GM12875 (cell line): ENCODE results near the gene AKT3.

Source experiments
- H3K4me3 ChIP-seq: one replicate; pipeline ENCODE4 v1.5.1; 2011; ENCODE audit warnings: low read depth, low read length, control low read depth
- TF ChIP-seq, protein P1 (sequence below): IDR thresholded peaks from 2 replicates; pipeline ENCODE4 v1.5.1; 2011; ENCODE audit warnings: low read depth, mild to moderate bottlenecking, control low read depth, inconsistent platforms, low read length, moderate library complexity, borderline replicate concordance; ENCODE audit not compliant: insufficient read depth

The AKT3 gene

GRCh38 chr1:243496187-243496646 is 353.8 kb downstream of the AKT3 start:
- no peak overlapping the region for H3K4me3 ChIP-seq
- TF ChIP-seq, protein P1, sequence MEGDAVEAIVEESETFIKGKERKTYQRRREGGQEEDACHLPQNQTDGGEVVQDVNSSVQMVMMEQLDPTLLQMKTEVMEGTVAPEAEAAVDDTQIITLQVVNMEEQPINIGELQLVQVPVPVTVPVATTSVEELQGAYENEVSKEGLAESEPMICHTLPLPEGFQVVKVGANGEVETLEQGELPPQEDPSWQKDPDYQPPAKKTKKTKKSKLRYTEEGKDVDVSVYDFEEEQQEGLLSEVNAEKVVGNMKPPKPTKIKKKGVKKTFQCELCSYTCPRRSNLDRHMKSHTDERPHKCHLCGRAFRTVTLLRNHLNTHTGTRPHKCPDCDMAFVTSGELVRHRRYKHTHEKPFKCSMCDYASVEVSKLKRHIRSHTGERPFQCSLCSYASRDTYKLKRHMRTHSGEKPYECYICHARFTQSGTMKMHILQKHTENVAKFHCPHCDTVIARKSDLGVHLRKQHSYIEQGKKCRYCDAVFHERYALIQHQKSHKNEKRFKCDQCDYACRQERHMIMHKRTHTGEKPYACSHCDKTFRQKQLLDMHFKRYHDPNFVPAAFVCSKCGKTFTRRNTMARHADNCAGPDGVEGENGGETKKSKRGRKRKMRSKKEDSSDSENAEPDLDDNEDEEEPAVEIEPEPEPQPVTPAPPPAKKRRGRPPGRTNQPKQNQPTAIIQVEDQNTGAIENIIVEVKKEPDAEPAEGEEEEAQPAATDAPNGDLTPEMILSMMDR = no peak

- TF ChIP-seq, protein P1 = no peak
- H3K4me3 ChIP-seq = no peak overlapping the region
Measured at GRCh38 chr1:243495442-243496186, 354.4 kb downstream of the AKT3 start.

GRCh38 chr1:243494741-243495431 is 355.2 kb downstream of the AKT3 start:
- H3K4me3 ChIP-seq = no peak overlapping the region
- TF ChIP-seq, protein P1 = no peak

- TF ChIP-seq, protein P1 = no peak
- no peak overlapping the region for H3K4me3 ChIP-seq
Measured at GRCh38 chr1:243493156-243494129, 356.6 kb downstream of the AKT3 start.

- TF ChIP-seq, protein P1 = no peak
- no peak overlapping the region for H3K4me3 ChIP-seq
Measured at GRCh38 chr1:243490748-243491686, 359.0 kb downstream of the AKT3 start.
